Kidney (tissue), 14 donors: Measurements from ENCODE around the gene SERTAD1. TPM values are rescaled to one million over a fixed set of nuclear protein-coding genes. Genes with fewer than 3 reads are reported as not detected.

Experiments used
- DNase-seq, 5 donors: peaks; one replicate each; pipeline ENCODE4 v3.0.0-alpha.2; 2013 to 2020
- FAIRE-seq: peaks from 2 replicates; lab custom pipeline; 2012; peaks lifted over from hg19 to GRCh38; lab: Jason Lieb, UNC
- H3K27ac ChIP-seq, 2 donors: one replicate each; pipeline ENCODE4 v1.7.0; 2013; ENCODE audit warnings: low read depth in 2 of 2, low read length in 2 of 2, inconsistent platforms in 1 of 2
- H3K27me3 ChIP-seq: one replicate; pipeline ENCODE4 v1.7.1; 2013; ENCODE audit warnings: low read length, inconsistent platforms; ENCODE audit not compliant: control insufficient read depth, insufficient read depth
- H3K36me3 ChIP-seq, 3 donors: one replicate each; pipeline versions ENCODE4 v1.7.0 to v1.7.1; 2013; ENCODE audit warnings: low read length in 3 of 3, control low read depth in 1 of 3, inconsistent platforms in 1 of 3; ENCODE audit not compliant: insufficient read depth in 3 of 3, control insufficient read depth in 2 of 3
- H3K4me1 ChIP-seq, 3 donors: one replicate each; pipeline versions ENCODE4 v1.7.0 to v1.7.1; 2013; ENCODE audit warnings: low read length in 3 of 3, inconsistent platforms in 1 of 3, low read depth in 1 of 3; ENCODE audit not compliant: control insufficient read depth in 2 of 3, insufficient read depth in 2 of 3
- H3K4me3 ChIP-seq, 3 donors: one replicate each; pipeline versions ENCODE4 v1.7.0 to v1.8.1; 2013; ENCODE audit warnings: low read length in 3 of 3, control low read depth in 1 of 3, inconsistent platforms in 1 of 3
- H3K9ac ChIP-seq, 3 donors: one replicate each; pipeline versions ENCODE4 v1.7.0 to v1.7.1; 2013; ENCODE audit warnings: low read length in 3 of 3, control low read depth in 1 of 3, inconsistent platforms in 1 of 3
- H3K9me3 ChIP-seq, 3 donors: one replicate each; pipeline versions ENCODE4 v1.7.0 to v1.7.1; 2013; ENCODE audit warnings: low read length in 3 of 3, control low read depth in 1 of 3, inconsistent platforms in 1 of 3; ENCODE audit not compliant: control insufficient read depth in 2 of 3, insufficient read depth in 1 of 3
- CTCF ChIP-seq: IDR thresholded peaks from 3 replicates; pipeline ENCODE4 v1.5.1; 2012; ENCODE audit warnings: mild to moderate bottlenecking, moderate library complexity, borderline replicate concordance; ENCODE audit not compliant: insufficient read depth; ENCODE audit errors: extremely low read depth
- intact Hi-C: fragments of 100-400 bp; cut with DNase I; formaldehyde crosslinking; loops from one replicate; pipeline ENCODE4 v1.11.1; 2022
- polyA plus RNA-seq: library from polyadenylated mRNA; stranded (reverse); fragments of 350-450 nt; fragmentation: Illumina TruSeq; extraction: RNeasy Lipid Tissue Mini Kit (QIAGEN cat#74804); gene quantifications from one replicate; pipeline ENCODE4 v1.2.3, GENCODE V29; 2014; ENCODE audit warnings: low read depth, low replicate concordance; ENCODE audit not compliant: insufficient read depth
- total RNA-seq: library from RNA; stranded (reverse); fragmentation: NEBNext Ultra II Directional; extraction: Animal tissue kit (Norgen Biotek cat#: 25700); gene quantifications from one replicate; pipeline ENCODE4 v1.2.1, GENCODE V29; 2021
- donor health status: control.
- donor health status: control.
- donor health status: control.
- donor health status: control.
- donor health status: control.
- donor health status: DM: yes; HTN: yes; CAD: no.
- donor health status: Normal renal cell carcinoma (clear cell type).

The SERTAD1 gene
- total and polyA plus RNA-seq, 2 donors from 2014 or later: 14.8 to 18.2 TPM

GRCh38 chr19:40416918-40417642 is 8.7 kb downstream of the SERTAD1 start:
- peak overlapping the region in 1 of 3 donors; percentile 43 for H3K9ac ChIP-seq
- H3K9me3 ChIP-seq: no peaks in the 10 kb centered on the region
- no peak for TF ChIP-seq CTCF
- H3K4me3 ChIP-seq: no peak overlapping the region
- no peaks in the 10 kb centered on the region for H3K27me3 ChIP-seq
- intact Hi-C loops: no loop called here
- peak overlapping the region; percentile 88 to 93 for H3K27ac ChIP-seq
- H3K4me1 ChIP-seq: peaks cover 3 to 8% (median 5%) of the 10 kb centered on the region in 3 donors
- peak; percentile 35 to 87 (median 65) for DNase-seq
- no peak for FAIRE-seq
- peaks cover 0 to under 1% (median 0%) of the 10 kb centered on the region in 3 donors for H3K36me3 ChIP-seq

- H3K4me3 ChIP-seq: no peak overlapping the region
- FAIRE-seq: no peak
- H3K9ac ChIP-seq: no peak overlapping the region
- no peak for TF ChIP-seq CTCF
- no peaks in the 10 kb centered on the region for H3K27me3 ChIP-seq
- intact Hi-C loops: no loop called here
- H3K36me3 ChIP-seq: no peaks in the 10 kb centered on the region
- H3K27ac ChIP-seq: no peak overlapping the region
- no peaks in the 10 kb centered on the region for H3K9me3 ChIP-seq
- DNase-seq: no peak
- peaks cover 3 to 7% (median 5%) of the 10 kb centered on the region in 3 donors for H3K4me1 ChIP-seq
These were observed 10.0 kb downstream of the SERTAD1 start for GRCh38 chr19:40415768-40416167.

- H3K27me3 ChIP-seq: no peaks in the 10 kb centered on the region
- peak overlapping the region in 1 of 3 donors; percentile 34 for H3K9ac ChIP-seq
- peak overlapping the region in 1 of 2 donors; percentile 32 for H3K27ac ChIP-seq
- intact Hi-C loops: no loop called here
- FAIRE-seq: no peak
- DNase-seq: peak in 3 of 5 donors; percentile 36 to 70 (median 55)
- H3K4me3 ChIP-seq: no peak overlapping the region
- H3K9me3 ChIP-seq: no peaks in the 10 kb centered on the region
- TF ChIP-seq CTCF: no peak
- peaks cover 3 to 7% (median 5%) of the 10 kb centered on the region in 3 donors for H3K4me1 ChIP-seq
- H3K36me3 ChIP-seq: no peaks in the 10 kb centered on the region
These were observed 11.0 kb downstream of the SERTAD1 start for GRCh38 chr19:40414542-40415535.
